Measurements from ENCODE around the gene PPP1R13B. TPM values are rescaled to one million over a fixed set of nuclear protein-coding genes. Genes with fewer than 3 reads are reported as not detected.
A peak's percentile ranks its signal among the peaks of the same experiment; 100 is the strongest.

The PPP1R13B gene
- total RNA-seq, 1 experiment from 2014 or later: 10.3 TPM

GRCh38 chr14:103887557-103888115 lies 40.3 kb upstream of the PPP1R13B start (continued):
- TF ChIP-seq, protein P1, sequence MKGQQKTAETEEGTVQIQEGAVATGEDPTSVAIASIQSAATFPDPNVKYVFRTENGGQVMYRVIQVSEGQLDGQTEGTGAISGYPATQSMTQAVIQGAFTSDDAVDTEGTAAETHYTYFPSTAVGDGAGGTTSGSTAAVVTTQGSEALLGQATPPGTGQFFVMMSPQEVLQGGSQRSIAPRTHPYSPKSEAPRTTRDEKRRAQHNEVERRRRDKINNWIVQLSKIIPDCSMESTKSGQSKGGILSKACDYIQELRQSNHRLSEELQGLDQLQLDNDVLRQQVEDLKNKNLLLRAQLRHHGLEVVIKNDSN (CRISPR knock-in tag; IDR thresholded peaks at IDR 0.05): no peak

- ChIA-PET POLR2A (no interaction called here), CTCF (interaction anchor here (2.1 to 8.1 kb wide), 2 partner anchors 14 to 32 kb away, joined by 13 to 94 read pairs; no protein-coding TSS in a partner anchor)
- no peak for TF ChIP-seq TEAD4 (CRISPR knock-in tag; IDR thresholded peaks at IDR 0.05)
- no peak for TF ChIP-seq PRRX2 (CRISPR knock-in tag; IDR thresholded peaks at IDR 0.05)
- TF ChIP-seq ELF4 (CRISPR knock-in tag; IDR thresholded peaks at IDR 0.05; ENCODE audit: low read depth): no peak
- no peak for TF ChIP-seq NR1H2 (CRISPR knock-in tag; IDR thresholded peaks at IDR 0.05)
- TF ChIP-seq MYBL2 (CRISPR knock-in tag; IDR thresholded peaks at IDR 0.05): no peak
- TF ChIP-seq SMAD3 (CRISPR knock-in tag; IDR thresholded peaks at IDR 0.05; ENCODE audit: borderline replicate concordance): no peak
- TF ChIP-seq, protein P2, sequence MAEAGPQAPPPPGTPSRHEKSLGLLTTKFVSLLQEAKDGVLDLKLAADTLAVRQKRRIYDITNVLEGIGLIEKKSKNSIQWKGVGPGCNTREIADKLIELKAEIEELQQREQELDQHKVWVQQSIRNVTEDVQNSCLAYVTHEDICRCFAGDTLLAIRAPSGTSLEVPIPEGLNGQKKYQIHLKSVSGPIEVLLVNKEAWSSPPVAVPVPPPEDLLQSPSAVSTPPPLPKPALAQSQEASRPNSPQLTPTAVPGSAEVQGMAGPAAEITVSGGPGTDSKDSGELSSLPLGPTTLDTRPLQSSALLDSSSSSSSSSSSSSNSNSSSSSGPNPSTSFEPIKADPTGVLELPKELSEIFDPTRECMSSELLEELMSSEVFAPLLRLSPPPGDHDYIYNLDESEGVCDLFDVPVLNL (CRISPR knock-in tag; IDR thresholded peaks at IDR 0.05; ENCODE audit: borderline replicate concordance, low read depth): no peak
- TF ChIP-seq ETV6 (CRISPR knock-in tag; IDR thresholded peaks at IDR 0.05): no peak
- no peak for TF ChIP-seq SOX15 (CRISPR knock-in tag; IDR thresholded peaks at IDR 0.05)
- TF ChIP-seq, protein P3, sequence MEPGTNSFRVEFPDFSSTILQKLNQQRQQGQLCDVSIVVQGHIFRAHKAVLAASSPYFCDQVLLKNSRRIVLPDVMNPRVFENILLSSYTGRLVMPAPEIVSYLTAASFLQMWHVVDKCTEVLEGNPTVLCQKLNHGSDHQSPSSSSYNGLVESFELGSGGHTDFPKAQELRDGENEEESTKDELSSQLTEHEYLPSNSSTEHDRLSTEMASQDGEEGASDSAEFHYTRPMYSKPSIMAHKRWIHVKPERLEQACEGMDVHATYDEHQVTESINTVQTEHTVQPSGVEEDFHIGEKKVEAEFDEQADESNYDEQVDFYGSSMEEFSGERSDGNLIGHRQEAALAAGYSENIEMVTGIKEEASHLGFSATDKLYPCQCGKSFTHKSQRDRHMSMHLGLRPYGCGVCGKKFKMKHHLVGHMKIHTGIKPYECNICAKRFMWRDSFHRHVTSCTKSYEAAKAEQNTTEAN (CRISPR knock-in tag; IDR thresholded peaks at IDR 0.05): no peak
- TF ChIP-seq ZNF263 (CRISPR knock-in tag; IDR thresholded peaks at IDR 0.05; ENCODE audit: low read depth): no peak
- no peak for TF ChIP-seq OVOL2 (CRISPR knock-in tag; IDR thresholded peaks at IDR 0.05; ENCODE audit: borderline replicate concordance)
- H3K4me3 Mint-ChIP-seq: no peak overlapping the region
- H3K27me3 Mint-ChIP-seq (ENCODE audit: low read depth): no peaks in the 10 kb centered on the region
- peaks cover 10% of the 10 kb centered on the region for H3K4me1 Mint-ChIP-seq
- no peaks in the 10 kb centered on the region for H3K36me3 Mint-ChIP-seq
- no peak for ATAC-seq
- H3K27ac Mint-ChIP-seq: no peak overlapping the region
- no peak for DNase-seq (ENCODE audit: low spot score)
- no peaks in the 10 kb centered on the region for H3K9me3 Mint-ChIP-seq
Measured at GRCh38 chr14:103887170-103887501, 39.8 kb upstream of the PPP1R13B start.

GRCh38 chr14:103886304-103887169 lies 39.2 kb upstream of the PPP1R13B start:
- no peak overlapping the region for H3K27ac Mint-ChIP-seq
- H3K36me3 Mint-ChIP-seq: no peaks in the 10 kb centered on the region
- CTCF ChIA-PET: interaction anchor here (0.6 to 8.1 kb wide), 19 partner anchors 9 to 175 kb away, joined by 3 to 94 read pairs (median 3); partner anchors contain the start of gene PPP1R13B
- H3K27me3 Mint-ChIP-seq (ENCODE audit: low read depth): no peaks in the 10 kb centered on the region
- DNase-seq (ENCODE audit: low spot score): peak; percentile 53
- H3K4me1 Mint-ChIP-seq: peaks cover 10% of the 10 kb centered on the region
- peak; percentile 96 for TF ChIP-seq ZNF121 (CRISPR knock-in tag; IDR thresholded peaks at IDR 0.05)
- no peak for TF ChIP-seq NFYB (CRISPR knock-in tag; conservative IDR thresholded peaks at IDR 0.05; ENCODE audit: low read depth)
- TF ChIP-seq ZMAT4 (CRISPR knock-in tag; IDR thresholded peaks at IDR 0.05): no peak
- TF ChIP-seq SOX15 (CRISPR knock-in tag; IDR thresholded peaks at IDR 0.05): no peak
- TF ChIP-seq CREB1 (CRISPR knock-in tag; IDR thresholded peaks at IDR 0.05): no peak
- no peak for TF ChIP-seq ATF1 (CRISPR knock-in tag; IDR thresholded peaks at IDR 0.05)
- TF ChIP-seq NFATC4 (CRISPR knock-in tag; IDR thresholded peaks at IDR 0.05): no peak
- 0 out of 2 replicates have a peak, but pooled peaks have one; percentile 10 for TF ChIP-seq GTF2I (CRISPR knock-in tag; conservative IDR thresholded peaks at IDR 0.05)
- no peak for TF ChIP-seq NR1H2 (CRISPR knock-in tag; IDR thresholded peaks at IDR 0.05)
- H3K4me3 Mint-ChIP-seq: peak overlapping the region; percentile 24; the same call in 1 of the 2 replicates
- ATAC-seq: peak; percentile 52
- H3K9me3 Mint-ChIP-seq: no peaks in the 10 kb centered on the region
- POLR2A ChIA-PET: no interaction called here

All from WTC11 (cell line).